Loucy (cell line): Measurements from ENCODE around the gene RHOJ.

Source experiments
- H2AFZ ChIP-seq: fragments of 200-600 bp; sonication (generic); 2 replicates; pipeline ENCODE4 v1.6.0; 2016; ENCODE audit warnings: antibody characterized with exemption, mild to moderate bottlenecking, low read length, moderate library complexity
- H3F3A ChIP-seq: fragments of 200-600 bp; 2 replicates; pipeline ENCODE4 v1.6.0; 2016; ENCODE audit warnings: antibody characterized with exemption, low read depth, mild to moderate bottlenecking
- H3K27me3 ChIP-seq: fragments of 200-600 bp; sonication (generic); 2 replicates; pipeline ENCODE4 v1.6.1; 2014; ENCODE audit warnings: low read length, mild to moderate bottlenecking; ENCODE audit not compliant: insufficient read depth, poor library complexity, severe bottlenecking
- H3K36me3 ChIP-seq: fragments of 200-600 bp; sonication (generic); 2 replicates; pipeline ENCODE4 v1.6.1; 2016; ENCODE audit warnings: low read length; ENCODE audit not compliant: insufficient read depth
- H3K4me1 ChIP-seq: fragments of 200-600 bp; sonication (generic); 2 replicates; pipeline ENCODE4 v1.5.1; 2014; ENCODE audit warnings: low read length, mild to moderate bottlenecking; ENCODE audit not compliant: insufficient read depth, poor library complexity, severe bottlenecking
- H3K4me2 ChIP-seq: fragments of 200-600 bp; sonication (generic); 2 replicates; pipeline ENCODE4 v1.6.0; 2014; ENCODE audit warnings: antibody characterized with exemption, low read length, low read depth, mild to moderate bottlenecking; ENCODE audit not compliant: poor library complexity, severe bottlenecking
- H3K4me3 ChIP-seq: fragments of 200-600 bp; sonication (generic); 2 replicates; pipeline ENCODE4 v1.5.1; 2014; ENCODE audit warnings: low read length, mild to moderate bottlenecking, mixed read lengths; ENCODE audit not compliant: poor library complexity, severe bottlenecking
- H3K79me2 ChIP-seq: fragments of 200-600 bp; sonication (generic); 2 replicates; pipeline ENCODE4 v1.6.1; 2014; ENCODE audit warnings: low read length; ENCODE audit not compliant: insufficient read depth
- H3K9ac ChIP-seq: fragments of 200-600 bp; sonication (generic); 2 replicates; pipeline ENCODE4 v1.6.0; 2014; ENCODE audit warnings: mild to moderate bottlenecking, low read depth, low read length, moderate library complexity; ENCODE audit not compliant: poor library complexity, severe bottlenecking
- H3K9me2 ChIP-seq: fragments of 200-600 bp; sonication (generic); replicated peaks from 2 replicates; pipeline ENCODE4 v1.6.1; 2016; ENCODE audit warnings: low read depth, low read length, mixed read lengths
- H3K9me3 ChIP-seq: fragments of 200-600 bp; sonication (generic); 2 replicates; pipeline ENCODE4 v1.6.1; 2014; ENCODE audit warnings: mild to moderate bottlenecking, antibody characterized with exemption, low read length, low read depth; ENCODE audit not compliant: insufficient read depth
- H4K20me1 ChIP-seq: fragments of 200-600 bp; sonication (generic); 2 replicates; pipeline ENCODE4 v1.6.0; 2014; ENCODE audit warnings: antibody characterized with exemption, low read length, mild to moderate bottlenecking; ENCODE audit not compliant: insufficient read depth, poor library complexity, severe bottlenecking
- CTCF ChIP-seq: fragments of 200-600 bp; sonication (generic); conservative IDR thresholded peaks from 2 replicates; pipeline ENCODE4 v1.5.1; 2014; ENCODE audit warnings: mild to moderate bottlenecking, antibody characterized with exemption, low read length
- EZH2phosphoT487 ChIP-seq: fragments of 200-600 bp; IDR thresholded peaks from 2 replicates; pipeline ENCODE4 v1.6.1; 2018; ENCODE audit warnings: antibody characterized with exemption, mild to moderate bottlenecking, moderate library complexity, borderline replicate concordance

RHOJ gene

GRCh38 chr14:63328787-63329737 is 124.8 kb downstream of the RHOJ start:
- Histone ChIP-seq H3K4me3 (no peak overlapping the region), H3K4me2 (no peak overlapping the region), H3K9me2 (no peaks in the 10 kb centered on the region), H3K27me3 (no peaks in the 10 kb centered on the region), H3K79me2 (no peaks in the 10 kb centered on the region), H3K9ac (no peak overlapping the region), H3K9me3 (no peaks in the 10 kb centered on the region), H3F3A (no peaks in the 10 kb centered on the region), H2AFZ (no peak overlapping the region), H3K4me1 (no peaks in the 10 kb centered on the region), H4K20me1 (no peaks in the 10 kb centered on the region), H3K36me3 (no peaks in the 10 kb centered on the region)
- TF ChIP-seq EZH2phosphoT487 = no peak
- TF ChIP-seq CTCF = no peak

DNA sequence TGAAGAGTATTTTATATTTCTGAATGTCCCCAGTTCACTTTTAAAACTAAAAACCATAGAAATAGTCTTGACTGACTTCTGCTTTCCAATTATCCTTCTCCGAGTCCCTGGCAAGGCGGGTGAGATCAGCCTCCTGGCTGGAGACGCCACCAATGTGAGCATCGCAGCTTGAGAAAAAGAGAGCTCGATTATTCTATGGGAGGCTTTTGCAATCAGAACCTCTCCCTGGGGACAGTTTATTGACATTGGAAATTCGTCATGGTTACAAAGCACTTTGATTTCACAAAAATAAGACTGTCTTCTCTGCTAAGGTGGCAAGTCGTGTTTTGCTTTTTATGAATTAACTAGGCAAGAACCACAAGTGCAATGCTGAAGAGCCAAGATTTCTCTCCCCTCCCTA is 138.1 kb downstream of the RHOJ start:
- no peaks in the 10 kb centered on the region for H3K27me3 ChIP-seq
- H3K4me1 ChIP-seq = no peaks in the 10 kb centered on the region
- H3K4me3 ChIP-seq = no peak overlapping the region
- no peak overlapping the region for H3K4me2 ChIP-seq
- H3F3A ChIP-seq = no peaks in the 10 kb centered on the region
- no peak overlapping the region for H3K9ac ChIP-seq
- no peaks in the 10 kb centered on the region for H4K20me1 ChIP-seq
- H3K79me2 ChIP-seq = no peaks in the 10 kb centered on the region
- no peaks in the 10 kb centered on the region for H3K9me3 ChIP-seq
- no peak overlapping the region for H2AFZ ChIP-seq
- no peaks in the 10 kb centered on the region for H3K9me2 ChIP-seq
- TF ChIP-seq CTCF = no peak
- no peak for TF ChIP-seq EZH2phosphoT487
- no peaks in the 10 kb centered on the region for H3K36me3 ChIP-seq
